EL (cell line): ENCODE data around the gene ULK3.

Source experiments
- DNase-seq: peaks from one replicate; pipeline ENCODE4 v3.0.0-alpha.2; 2016

The ULK3 gene

GRCh38 chr15:74821091-74821789 is 21.7 kb downstream of the ULK3 start:
- DNase-seq, result peak; percentile 23

GRCh38 chr15:74820056-74820455 is 22.9 kb downstream of the ULK3 start:
- DNase-seq, result no peak

DNA sequence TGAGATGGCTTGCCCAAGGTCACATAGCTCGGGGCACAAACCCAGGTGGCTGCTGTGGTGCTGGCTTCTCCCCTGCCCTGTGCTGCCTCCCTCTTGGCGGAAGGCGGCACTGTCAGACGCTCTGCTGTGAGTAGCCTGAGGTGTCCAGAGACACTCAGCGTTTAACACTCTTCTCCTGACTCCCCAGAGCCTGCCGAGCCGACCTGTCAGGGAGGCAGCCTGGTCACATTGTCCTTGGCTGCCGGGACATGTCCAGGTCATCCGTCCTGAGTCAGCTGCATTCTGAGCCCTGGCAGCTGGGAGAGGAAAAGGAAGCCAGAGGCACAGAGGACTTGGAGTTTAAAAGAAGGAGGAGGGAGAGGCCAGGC is 25.6 kb downstream of the ULK3 start:
- DNase-seq, result no peak

- DNase-seq, result peak; percentile 47
Measured at GRCh38 chr15:74816624-74817369, 26.2 kb downstream of the ULK3 start.

DNA sequence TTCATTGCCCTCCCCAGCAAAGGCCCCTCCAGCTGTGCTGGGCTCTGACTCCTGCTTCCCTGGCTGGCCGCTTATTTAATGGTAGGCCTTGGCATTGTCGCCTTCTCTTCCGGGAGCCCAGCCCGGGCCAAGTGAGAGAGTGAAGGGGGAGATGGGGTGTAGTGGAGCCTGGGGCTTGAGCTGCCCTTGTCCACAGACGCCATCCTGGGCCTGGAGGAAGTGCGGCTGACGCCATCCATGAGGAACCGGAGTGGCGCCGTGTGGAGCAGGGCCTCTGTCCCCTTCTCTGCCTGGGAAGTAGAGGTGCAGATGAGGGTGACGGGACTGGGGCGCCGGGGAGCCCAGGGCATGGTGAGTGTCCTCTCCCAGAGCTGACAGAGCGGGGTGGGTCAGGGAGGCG is 27.0 kb downstream of the ULK3 start:
- DNase-seq, result no peak

DNA sequence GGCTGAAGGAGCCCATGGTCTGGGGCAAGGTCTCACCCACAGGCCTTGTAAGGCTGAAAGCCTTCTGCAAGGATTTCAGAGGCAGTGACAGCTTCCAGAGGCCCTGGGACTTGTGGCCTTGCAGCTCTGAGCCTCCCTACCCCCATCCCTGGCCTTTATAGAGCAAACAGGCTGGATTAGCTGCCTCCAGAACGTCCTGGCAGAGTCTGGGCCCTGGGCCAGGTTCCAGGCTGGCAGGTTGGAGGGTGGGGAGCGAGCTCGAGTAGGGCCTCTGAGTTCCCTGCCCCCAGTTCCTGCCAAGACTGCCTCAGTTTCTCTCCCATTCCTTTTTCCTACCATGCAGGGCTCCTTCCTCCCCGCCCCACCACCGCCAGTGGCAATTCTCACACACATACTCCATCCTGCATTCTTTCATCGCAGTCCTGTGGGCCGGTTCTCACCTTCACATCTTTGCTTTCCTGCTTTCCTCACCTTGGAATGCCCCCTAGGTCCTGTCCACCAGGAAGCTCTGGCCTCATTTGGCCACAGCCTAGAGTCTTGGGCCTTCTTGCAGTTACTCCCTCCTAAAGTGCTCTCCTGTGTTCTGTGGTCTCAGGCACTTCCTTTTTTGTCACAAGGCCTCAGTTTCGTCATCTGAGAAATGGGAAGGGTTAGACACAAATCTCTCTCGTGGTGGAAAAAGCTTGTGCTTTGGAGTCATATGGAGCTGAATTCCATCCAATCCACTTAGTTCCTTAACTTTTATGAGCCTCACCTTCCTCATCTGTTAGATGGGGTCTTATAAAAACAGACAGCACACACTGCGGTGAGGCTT is 27.6 kb downstream of the ULK3 start:
- no peak for DNase-seq

DNA sequence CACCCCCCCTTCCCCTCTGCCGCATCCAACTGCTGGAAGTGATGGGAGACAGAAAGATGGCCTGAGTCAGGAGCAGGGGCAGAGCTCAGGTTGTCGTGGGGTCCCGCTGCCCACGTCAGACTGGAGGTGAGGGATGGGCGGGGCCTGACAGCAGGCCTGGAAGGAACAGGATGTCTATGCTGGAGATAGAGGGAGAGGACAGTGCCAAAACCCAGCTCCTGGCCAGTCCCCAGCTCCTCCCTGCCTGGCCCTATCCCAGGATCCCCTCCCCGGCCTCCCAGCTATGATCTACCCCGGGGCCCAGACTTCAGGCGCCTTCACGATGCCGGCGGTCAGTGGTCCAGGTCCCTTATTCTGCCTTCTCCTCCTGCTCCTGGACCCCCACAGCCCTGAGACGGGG is 30.4 kb downstream of the ULK3 start, which contains the start of gene LMAN1L:
TSS of gene LMAN1L (plus strand) at position 303 of the 400 bp plus-strand sequence. CDS start at position 323, 20 bp downstream.
- DNase-seq, result no peak

DNA sequence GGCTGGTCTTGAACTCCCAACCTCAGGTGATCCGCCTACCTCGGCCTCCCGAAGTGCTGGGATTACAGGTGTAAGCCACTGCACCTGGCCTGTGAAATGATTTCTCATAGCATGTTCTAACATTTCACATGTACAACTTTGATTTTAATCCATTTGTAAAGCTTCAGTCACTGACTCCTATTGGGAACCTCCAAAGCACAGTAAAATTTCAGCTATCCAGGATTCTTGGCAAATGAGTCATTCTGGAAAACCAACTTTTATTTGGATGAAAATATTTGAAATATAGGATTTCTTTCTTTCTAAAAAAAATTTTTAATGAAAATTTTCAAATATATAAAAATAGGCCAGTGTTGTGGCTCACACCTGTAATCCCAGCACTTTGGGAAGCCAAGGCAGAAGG is 33.0 kb downstream of the ULK3 start:
- DNase-seq, result peak; percentile 42

DNA sequence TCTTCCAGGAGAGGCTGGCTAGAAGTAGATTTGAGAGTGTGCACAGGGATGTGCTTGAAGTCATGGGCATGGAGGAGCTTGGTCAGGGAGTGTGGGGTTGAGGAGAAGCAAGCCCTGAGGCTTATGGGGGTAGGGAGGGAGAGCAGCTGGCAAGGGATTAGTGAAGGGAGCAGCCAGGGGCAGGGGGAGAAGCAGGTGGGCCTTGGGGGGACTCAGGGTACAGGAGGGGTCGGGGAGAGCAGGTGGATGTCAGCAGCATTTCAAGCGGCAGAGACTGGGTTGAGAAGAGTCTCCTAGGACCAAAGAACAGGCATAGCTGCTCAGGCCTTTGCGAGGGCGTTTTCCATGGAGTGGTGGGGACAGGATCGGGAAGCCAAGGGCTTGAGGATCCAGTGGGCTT is 33.7 kb downstream of the ULK3 start:
- no peak for DNase-seq

DNA sequence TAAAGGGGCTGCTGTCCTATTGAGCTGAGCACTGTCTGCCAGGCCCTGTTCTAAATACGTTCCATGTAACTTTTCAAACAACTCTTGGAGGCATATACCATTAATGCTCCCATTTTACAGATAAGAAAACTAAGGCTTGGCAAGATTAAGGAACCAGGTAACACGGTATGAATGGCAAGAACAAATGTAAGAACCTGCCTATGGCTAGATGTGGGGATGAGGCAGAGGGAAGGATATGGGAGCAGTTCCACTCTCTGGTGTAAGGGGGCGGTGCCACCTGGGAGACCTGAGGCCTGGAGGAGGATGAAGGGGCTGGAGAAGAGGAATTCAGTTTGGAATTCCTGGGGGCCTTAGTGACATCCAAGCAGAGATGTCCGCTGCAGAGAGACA is 34.1 kb downstream of the ULK3 start:
- no peak for DNase-seq

GRCh38 chr15:74808078-74808839 is 34.7 kb downstream of the ULK3 start:
- DNase-seq, result peak; percentile 44

GRCh38 chr15:74807282-74807681 is 35.7 kb downstream of the ULK3 start:
- no peak for DNase-seq

- DNase-seq, result no peak
Measured at GRCh38 chr15:74804935-74805334, 38.0 kb downstream of the ULK3 start.

DNA sequence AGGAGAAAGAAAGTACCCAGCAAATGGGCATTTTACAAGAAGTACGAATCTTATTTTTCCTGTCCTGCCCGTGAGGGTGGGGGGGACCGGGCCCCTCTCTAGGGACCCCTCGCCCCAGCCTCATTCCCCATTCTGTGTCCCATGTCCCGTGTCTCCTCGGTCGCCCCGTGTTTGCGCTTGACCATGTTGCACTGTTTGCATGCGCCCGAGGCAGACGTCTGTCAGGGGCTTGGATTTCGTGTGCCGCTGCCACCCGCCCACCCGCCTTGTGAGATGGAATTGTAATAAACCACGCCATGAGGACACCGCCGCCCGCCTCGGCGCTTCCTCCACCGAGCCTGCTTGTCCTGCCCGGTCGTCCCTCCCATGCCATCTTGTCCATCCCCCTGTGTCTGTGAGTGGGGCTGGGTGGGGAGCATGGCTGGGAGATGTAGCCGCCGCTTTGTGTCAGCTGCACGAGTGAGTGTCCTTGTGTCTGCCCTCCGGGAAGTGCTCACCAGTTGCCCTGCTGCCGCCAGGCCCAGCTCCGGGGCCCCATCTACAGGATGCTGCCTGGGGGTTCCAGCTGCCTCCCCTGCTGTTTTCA is 40.0 kb downstream of the ULK3 start:
- no peak for DNase-seq

DNA sequence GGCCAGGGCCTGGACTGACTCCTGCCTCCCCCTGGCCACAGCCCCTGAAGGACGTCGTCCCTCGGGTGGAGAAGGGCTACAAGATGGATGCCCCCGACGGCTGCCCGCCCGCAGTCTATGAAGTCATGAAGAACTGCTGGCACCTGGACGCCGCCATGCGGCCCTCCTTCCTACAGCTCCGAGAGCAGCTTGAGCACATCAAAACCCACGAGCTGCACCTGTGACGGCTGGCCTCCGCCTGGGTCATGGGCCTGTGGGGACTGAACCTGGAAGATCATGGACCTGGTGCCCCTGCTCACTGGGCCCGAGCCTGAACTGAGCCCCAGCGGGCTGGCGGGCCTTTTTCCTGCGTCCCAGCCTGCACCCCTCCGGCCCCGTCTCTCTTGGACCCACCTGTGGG is 40.7 kb downstream of the ULK3 start:
- DNase-seq, result no peak

- no peak for DNase-seq
Measured at GRCh38 chr15:74801311-74801997, 41.5 kb downstream of the ULK3 start.

DNA sequence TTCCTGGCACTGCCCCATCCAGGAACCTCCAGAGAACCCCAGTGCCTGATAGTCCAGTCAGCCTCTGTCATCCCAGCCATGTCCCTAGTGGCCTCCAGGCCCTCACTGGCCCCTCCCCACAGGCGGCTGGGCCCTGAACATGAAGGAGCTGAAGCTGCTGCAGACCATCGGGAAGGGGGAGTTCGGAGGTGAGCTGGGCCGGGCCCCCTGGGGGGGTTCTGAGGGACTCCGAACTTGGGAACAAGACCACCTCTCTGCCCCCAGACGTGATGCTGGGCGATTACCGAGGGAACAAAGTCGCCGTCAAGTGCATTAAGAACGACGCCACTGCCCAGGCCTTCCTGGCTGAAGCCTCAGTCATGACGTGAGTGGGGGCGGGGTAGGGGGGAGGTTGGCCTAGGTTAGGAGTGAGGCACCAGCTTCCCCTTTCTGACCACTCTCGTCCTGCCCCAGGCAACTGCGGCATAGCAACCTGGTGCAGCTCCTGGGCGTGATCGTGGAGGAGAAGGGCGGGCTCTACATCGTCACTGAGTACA is 42.3 kb downstream of the ULK3 start:
- no peak for DNase-seq

- peak; percentile 75 for DNase-seq
Measured at GRCh38 chr15:74799856-74800558, 42.9 kb downstream of the ULK3 start.

GRCh38 chr15:74799255-74799855 is 43.6 kb downstream of the ULK3 start:
- DNase-seq, result no peak
